AG08396 (cell line): ENCODE measurements around the gene COASY.
"Not testable (repeated sequence)": the region's sequence is repeated elsewhere in the genome, so short reads cannot be mapped to it uniquely, and the experiment has no call there.

Experiments used
- DNase-seq: peaks from one replicate; pipeline ENCODE4 v3.0.0; 2012; ENCODE audit warnings: low spot score, mixed read lengths

COASY gene

GRCh38 chr17:42574463-42574862, 12.5 kb downstream of the COASY start:
- no peak for DNase-seq

DNA sequence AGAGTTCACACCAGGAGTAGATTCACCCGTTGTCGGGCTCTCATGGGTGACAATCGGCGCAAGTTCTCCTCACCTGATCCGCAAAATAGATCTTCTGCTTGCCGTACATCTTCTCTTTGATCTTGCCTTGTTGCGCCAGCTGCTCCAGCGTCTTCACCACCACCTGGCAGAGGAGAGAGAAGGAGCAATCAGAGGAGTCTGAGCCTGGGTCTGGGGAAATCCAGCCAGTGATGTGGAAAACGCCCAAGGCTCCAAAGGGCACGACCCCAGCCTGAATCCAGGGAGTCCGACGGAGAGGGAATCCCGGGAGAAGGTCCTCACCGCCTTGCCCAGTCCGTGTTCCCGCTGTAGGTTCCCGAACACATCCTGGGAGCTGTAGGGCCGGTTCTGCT, 15.2 kb downstream of the COASY start:
- no peak for DNase-seq

GRCh38 chr17:42577532-42578281, 15.8 kb downstream of the COASY start, which contains the start of gene PSMC3IP:
PSMC3IP (minus strand) TSS chr17:42577729; CDS start chr17:42577686, 43 bp downstream.
- peak; percentile 96 for DNase-seq

- DNase-seq: peak; percentile 80
These were observed 16.4 kb downstream of the COASY start for GRCh38 chr17:42578282-42578869.

DNA sequence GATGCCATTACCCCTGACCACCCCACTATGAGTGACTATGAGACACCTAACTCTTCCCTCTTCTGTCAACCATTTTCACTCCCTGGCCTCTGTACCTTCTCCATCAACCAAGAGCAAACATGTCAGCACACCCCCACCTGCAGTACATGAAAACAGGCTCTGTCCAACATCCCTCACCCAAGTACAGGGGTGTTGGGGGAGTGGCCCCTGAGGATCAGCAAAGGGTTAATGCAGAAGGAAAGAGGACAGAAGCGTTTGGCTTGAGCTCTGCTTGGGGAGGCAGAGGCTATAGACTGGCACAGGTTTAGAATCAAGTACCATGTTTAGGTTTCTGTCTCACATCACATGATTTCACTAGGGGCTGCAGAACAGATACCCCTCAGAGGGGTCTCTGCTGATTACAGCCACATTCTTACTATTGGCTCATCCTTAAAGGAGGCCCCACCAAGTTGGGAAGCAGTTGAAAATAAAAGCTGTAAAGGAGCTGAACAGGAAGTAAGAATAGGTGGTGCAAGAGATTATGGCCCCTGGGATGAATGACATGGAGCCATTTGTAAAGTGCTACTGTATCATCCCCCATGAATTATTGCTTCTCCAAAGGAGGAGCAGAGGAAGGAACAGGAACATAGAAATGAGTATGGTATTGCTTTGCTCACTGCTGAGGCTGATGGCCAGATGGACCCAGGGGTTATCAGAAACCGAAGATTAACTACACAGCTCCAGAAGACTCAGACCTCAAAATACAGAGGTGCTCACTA, 18.0 kb downstream of the COASY start:
- no peak for DNase-seq

- DNase-seq: no peak
These were observed 19.9 kb downstream of the COASY start for GRCh38 chr17:42581744-42582270.

DNA sequence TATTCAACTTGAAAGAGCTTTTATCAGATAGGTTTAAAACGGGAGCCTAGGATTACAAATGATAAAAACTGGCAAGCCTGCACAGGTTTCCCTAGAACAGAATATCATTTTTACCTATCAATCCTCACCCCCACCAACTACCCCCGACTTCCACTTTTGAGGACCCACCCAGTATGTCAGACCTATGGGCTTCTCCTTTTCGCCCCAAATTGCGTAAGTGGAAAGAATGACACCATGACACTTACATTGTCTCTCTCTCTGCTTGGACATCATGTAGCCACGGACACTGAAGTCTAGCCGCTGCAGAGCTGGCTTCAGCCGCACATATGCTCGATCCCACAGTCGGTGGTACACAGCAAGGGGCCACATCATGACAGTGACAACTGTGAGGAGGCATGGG, 22.9 kb downstream of the COASY start:
- no peak for DNase-seq

GRCh38 chr17:42585353-42585752, 23.4 kb downstream of the COASY start:
- no peak for DNase-seq

GRCh38 chr17:42586514-42587230, 24.7 kb downstream of the COASY start:
- DNase-seq: no peak

- no peak for DNase-seq
These were observed 28.9 kb downstream of the COASY start for GRCh38 chr17:42590886-42591285.

DNA sequence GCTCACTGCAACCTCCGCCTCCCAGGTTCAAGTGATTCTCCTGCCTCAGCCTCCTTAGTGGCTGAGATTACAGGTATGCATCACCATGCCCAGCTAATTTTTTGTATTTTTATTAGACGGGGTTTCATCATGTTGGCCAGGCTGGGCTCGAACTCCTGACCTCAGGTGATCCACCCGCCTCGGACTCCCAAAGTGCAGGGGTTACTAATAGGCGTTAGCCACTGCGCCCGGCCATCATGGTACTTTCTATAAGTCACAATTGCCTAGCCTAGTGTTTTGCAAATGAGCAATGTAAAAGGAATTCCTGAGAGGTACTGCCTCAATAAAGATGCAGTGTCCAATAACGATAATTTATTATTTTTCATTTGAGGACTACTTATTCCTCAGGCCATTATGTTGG, 29.5 kb downstream of the COASY start:
- DNase-seq: no peak

GRCh38 chr17:42596386-42596785, 34.4 kb downstream of the COASY start:
- DNase-seq: no peak

DNA sequence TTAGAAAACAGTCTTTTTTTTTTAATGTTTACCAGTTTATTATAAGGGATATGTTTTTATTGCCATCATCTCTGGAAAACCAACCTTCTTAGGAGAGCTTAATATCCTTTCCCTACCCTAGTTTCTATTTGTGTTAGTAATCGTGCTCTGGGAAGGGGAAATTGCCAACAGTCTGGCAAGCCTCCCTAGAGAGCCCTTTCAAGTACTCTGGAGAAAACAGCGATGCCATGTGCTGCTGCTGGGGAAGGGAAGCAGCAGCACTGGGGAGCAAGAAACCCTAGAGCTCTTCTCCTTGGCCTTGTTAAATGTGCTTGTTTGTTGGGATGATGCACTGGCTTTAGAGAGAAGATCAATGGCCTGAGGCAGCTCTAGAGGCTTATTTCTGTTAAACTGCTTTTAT, 37.0 kb downstream of the COASY start:
- DNase-seq: no peak

DNA sequence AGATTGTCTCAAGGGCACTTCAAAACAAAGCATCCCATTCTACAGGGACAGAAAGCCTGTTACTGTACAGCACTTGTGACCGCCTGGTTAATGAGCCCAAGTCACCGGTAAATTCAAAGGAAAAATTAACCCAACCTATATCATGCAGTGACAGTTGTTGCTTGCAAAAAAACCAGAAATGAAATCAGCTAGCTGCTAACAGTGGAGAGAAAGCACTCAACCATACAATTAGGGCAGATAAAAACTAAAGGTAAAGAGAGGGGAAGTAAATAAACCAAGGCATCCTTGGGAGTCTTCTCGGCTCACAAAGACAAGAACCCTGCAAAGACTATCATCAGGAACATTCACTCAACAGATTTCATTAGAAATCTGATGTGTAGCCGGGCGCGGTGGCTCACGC, 41.4 kb downstream of the COASY start:
- DNase-seq: no peak

- no peak for DNase-seq
These were observed 45.8 kb downstream of the COASY start for GRCh38 chr17:42607769-42608168.

GRCh38 chr17:42608305-42609181, 46.6 kb downstream of the COASY start:
- DNase-seq: no peak

DNA sequence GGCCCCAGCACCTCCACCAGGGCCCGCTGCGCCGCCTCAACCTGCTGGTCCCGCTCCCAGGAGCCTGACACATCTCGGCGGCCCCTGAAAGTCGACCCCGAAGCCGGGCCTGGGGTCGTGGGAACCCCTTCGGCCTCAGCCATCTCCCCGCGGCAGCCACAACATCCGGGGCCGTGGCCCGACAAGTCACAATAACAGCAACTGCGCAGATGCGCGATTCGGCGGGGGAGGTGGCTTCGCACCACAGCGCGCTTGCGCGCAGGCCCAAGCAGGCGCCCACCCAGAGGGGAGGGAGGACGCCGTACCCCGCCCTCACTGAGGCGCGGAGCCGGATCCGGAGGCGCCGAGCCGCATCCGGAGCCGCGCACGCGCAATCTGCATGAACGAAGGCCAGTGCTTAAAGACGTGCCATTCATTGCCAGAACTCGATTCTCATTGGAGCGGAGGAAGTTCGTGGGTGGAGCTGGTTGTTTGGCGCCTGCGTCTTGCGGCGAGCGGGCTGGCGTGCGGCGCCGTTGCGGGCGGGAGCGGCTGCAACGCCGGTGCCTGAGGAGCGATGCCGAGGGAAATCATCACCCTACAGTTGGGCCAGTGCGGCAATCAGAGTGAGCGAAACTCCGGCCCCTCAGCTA, 47.4 kb downstream of the COASY start, which contains the start of the genes RETREG3 and TUBG1:
Gene RETREG3, minus strand, starts transcription at position 193 of the 632 bp plus-strand sequence. Its CDS starts 50 bp downstream, at position 143.
Gene TUBG1, plus strand, starts transcription at position 502 of the 632 bp plus-strand sequence. Its CDS starts 55 bp downstream, at position 557.
- DNase-seq: peak; percentile 100

DNA sequence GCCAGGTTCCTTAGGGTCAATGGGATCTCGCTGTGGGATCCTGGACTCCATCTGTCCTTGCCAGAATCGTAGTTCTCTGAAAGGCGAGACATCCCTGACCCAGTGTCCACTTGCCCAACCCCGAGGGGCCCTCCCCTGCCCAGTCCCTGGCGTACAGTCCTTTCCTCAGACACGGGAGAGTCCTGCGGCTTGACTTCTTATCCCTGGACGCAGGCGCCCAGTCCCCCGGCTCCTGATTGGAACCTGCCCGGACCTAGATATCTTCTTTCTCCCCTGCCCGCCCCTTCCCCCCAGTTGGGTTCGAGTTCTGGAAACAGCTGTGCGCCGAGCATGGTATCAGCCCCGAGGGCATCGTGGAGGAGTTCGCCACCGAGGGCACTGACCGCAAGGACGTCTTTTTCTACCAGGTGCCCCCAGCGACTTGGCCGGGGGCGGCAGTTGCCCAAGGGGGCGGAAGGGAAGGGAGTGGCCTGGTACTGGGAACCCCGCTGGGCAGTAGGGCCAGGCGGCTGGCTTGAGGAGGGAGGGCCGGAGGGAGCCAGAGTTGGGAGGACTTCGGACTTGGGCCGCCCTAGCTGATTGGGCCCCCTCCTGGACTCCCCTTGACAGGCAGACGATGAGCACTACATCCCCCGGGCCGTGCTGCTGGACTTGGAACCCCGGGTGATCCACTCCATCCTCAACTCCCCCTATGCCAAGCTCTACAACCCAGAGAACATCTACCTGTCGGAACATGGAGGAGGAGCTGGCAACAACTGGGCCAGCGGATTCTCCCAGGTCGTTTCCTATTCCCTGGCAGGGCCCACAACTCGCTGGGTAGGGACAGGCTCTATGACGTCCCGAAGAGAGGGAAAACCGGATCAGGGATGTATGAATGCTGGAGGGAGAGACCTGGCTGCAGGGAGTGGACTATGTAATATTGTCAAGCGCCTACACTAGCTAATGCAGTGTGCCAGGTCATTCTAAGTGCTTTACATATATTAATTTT, 48.2 kb downstream of the COASY start:
- not testable (repeated sequence) for DNase-seq

DNA sequence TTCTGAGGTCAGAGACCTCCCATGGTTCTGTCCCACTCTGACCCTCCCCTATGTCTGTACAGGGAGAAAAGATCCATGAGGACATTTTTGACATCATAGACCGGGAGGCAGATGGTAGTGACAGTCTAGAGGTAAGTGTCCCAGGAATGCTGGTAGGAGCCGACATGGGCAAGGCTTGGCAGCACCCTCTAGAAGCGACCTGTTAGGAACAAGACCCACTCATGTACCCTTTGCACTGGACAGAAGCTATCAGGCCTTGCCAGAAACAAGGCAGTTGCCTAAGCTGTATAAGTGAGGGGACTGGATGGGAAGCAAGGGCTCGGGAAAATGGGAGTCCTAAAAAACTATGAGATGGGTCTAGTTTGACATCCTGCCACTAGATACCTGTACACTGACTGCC, 50.1 kb downstream of the COASY start:
- DNase-seq: no peak
